HG02885 (cell line): ENCODE data around the gene ALG6.

ENCODE experiments used
- ATAC-seq: cut with Tn5 transposase; IDR thresholded peaks from one replicate; pipeline ENCODE4 v1.9.1; 2021; ENCODE audit warnings: mild to moderate bottlenecking; ENCODE audit not compliant: unreplicated experiment, poor library complexity

ALG6 gene

GRCh38 chr1:63480057-63480456, 112.6 kb downstream of the ALG6 start:
- ATAC-seq: no peak

- ATAC-seq: no peak
These were observed 119.2 kb downstream of the ALG6 start for GRCh38 chr1:63486629-63487028.

GRCh38 chr1:63487336-63488065, 120.1 kb downstream of the ALG6 start:
- no peak for ATAC-seq
